Neural cell (in vitro differentiated cells): ENCODE measurements around the gene ERN2. TPM values are rescaled to one million over a fixed set of nuclear protein-coding genes. Genes with fewer than 3 reads are reported as not detected.

ENCODE experiments used
- H2AFZ ChIP-seq: fragments of 200-600, 300-800 bp; sonication (generic), shearing (Covaris generic); 2 replicates; pipeline ENCODE4 v1.6.0; 2014; ENCODE audit warnings: low read depth, mild to moderate bottlenecking, antibody characterized with exemption, low read length, moderate library complexity
- H3F3A ChIP-seq: fragments of 200-600 bp; shearing (Covaris generic); 2 replicates; pipeline ENCODE4 v1.6.1; 2016; ENCODE audit warnings: mild to moderate bottlenecking, moderate library complexity, mixed read lengths, antibody characterized with exemption, low read length; ENCODE audit not compliant: insufficient read depth, poor library complexity, severe bottlenecking
- H3K27ac ChIP-seq: fragments of 200-600, 300-800 bp; sonication (generic), shearing (Covaris generic); 2 replicates; pipeline ENCODE4 v1.5.1; 2014; ENCODE audit warnings: mild to moderate bottlenecking, low read length, moderate library complexity
- H3K27me3 ChIP-seq: fragments of 300-800, 200-600 bp; sonication (generic), shearing (Covaris generic); 2 replicates; pipeline ENCODE4 v1.6.0; 2014; ENCODE audit warnings: mild to moderate bottlenecking, low read depth, low read length, moderate library complexity; ENCODE audit not compliant: insufficient read depth
- H3K36me3 ChIP-seq: fragments of 300-800, 200-600 bp; sonication (generic), shearing (Covaris generic); 2 replicates; pipeline ENCODE4 v1.5.1; 2014; ENCODE audit warnings: mild to moderate bottlenecking, antibody characterized with exemption, low read length, moderate library complexity; ENCODE audit not compliant: insufficient read depth
- H3K4me2 ChIP-seq: fragments of 300-800, 200-600 bp; sonication (generic), shearing (Covaris generic); 2 replicates; pipeline ENCODE4 v1.6.0; 2014; ENCODE audit warnings: mild to moderate bottlenecking, low read length
- H3K4me3 ChIP-seq: fragments of 300-800, 200-600 bp; sonication (generic), shearing (Covaris generic); 2 replicates; pipeline ENCODE4 v1.5.1; 2014; ENCODE audit warnings: mild to moderate bottlenecking, low read length, moderate library complexity
- H3K79me2 ChIP-seq: fragments of 200-600 bp; shearing (Covaris generic); replicated peaks from 2 replicates; pipeline ENCODE4 v1.6.0; 2014; ENCODE audit warnings: mild to moderate bottlenecking, low read length, moderate library complexity; ENCODE audit not compliant: insufficient read depth
- H3K9ac ChIP-seq: fragments of 300-800, 200-600 bp; sonication (generic), shearing (Covaris generic); 2 replicates; pipeline ENCODE4 v1.6.1; 2016; ENCODE audit warnings: mild to moderate bottlenecking, low read length, mixed read lengths
- H3K9me2 ChIP-seq: fragments of 200-600 bp; shearing (Covaris generic); 2 replicates; pipeline ENCODE4 v1.6.1; 2016; ENCODE audit warnings: mild to moderate bottlenecking, low read length, mixed read lengths; ENCODE audit not compliant: insufficient read depth
- H3K9me3 ChIP-seq: fragments of 200-600, 300-800 bp; sonication (generic), shearing (Covaris generic); 2 replicates; pipeline ENCODE4 v1.6.1; 2016; ENCODE audit warnings: mild to moderate bottlenecking, mixed run types, low read length, moderate library complexity, mixed read lengths
- H4K20me1 ChIP-seq: fragments of 200-600 bp; shearing (Covaris generic); 2 replicates; pipeline ENCODE4 v1.6.1; 2016; ENCODE audit warnings: mild to moderate bottlenecking, mixed run types; ENCODE audit not compliant: insufficient read depth
- EP300 ChIP-seq: fragments of 450-650 bp; conservative IDR thresholded peaks from 2 replicates; pipeline ENCODE4 v1.6.1; 2014; ENCODE audit warnings: antibody characterized with exemption, mild to moderate bottlenecking, moderate library complexity; ENCODE audit not compliant: poor library complexity, severe bottlenecking
- EZH2 ChIP-seq: fragments of 200-600, 300-800 bp; shearing (Covaris generic), sonication (generic); IDR thresholded peaks from 2 replicates; pipeline ENCODE4 v1.6.1; 2014; ENCODE audit warnings: antibody characterized with exemption, low read length, borderline replicate concordance, mild to moderate bottlenecking; ENCODE audit not compliant: insufficient read depth, poor library complexity, severe bottlenecking
- MXI1 ChIP-seq: fragments of 450-650 bp; conservative IDR thresholded peaks from 2 replicates; pipeline ENCODE4 v1.6.1; 2014; ENCODE audit warnings: antibody characterized with exemption, mild to moderate bottlenecking; ENCODE audit not compliant: poor library complexity, severe bottlenecking
- POLR2AphosphoS5 ChIP-seq: IDR thresholded peaks from 2 replicates; pipeline ENCODE4 v1.6.1; 2012
- RAD21 ChIP-seq: fragments of 450-650 bp; conservative IDR thresholded peaks from 2 replicates; pipeline ENCODE4 v1.6.1; 2014; ENCODE audit warnings: antibody characterized with exemption, mild to moderate bottlenecking, moderate library complexity
- SMC3 ChIP-seq: fragments of 450-650 bp; conservative IDR thresholded peaks from 2 replicates; pipeline ENCODE4 v1.6.1; 2014; ENCODE audit warnings: antibody characterized with exemption, mild to moderate bottlenecking, moderate library complexity; ENCODE audit not compliant: poor library complexity
- TAF1 ChIP-seq: IDR thresholded peaks from 2 replicates; pipeline ENCODE4 v1.6.1; 2012; ENCODE audit warnings: low read depth
- polyA plus RNA-seq: library from polyadenylated mRNA; depleted of rRNA; stranded (reverse); fragments of >200 nt; gene quantifications from 2 replicates; pipeline ENCODE4 v1.2.3, GENCODE V29; 2014
- TF ChIP-seq, protein P1 (sequence below): IDR thresholded peaks from 2 replicates; pipeline ENCODE4 v1.6.1; 2012; ENCODE audit warnings: borderline replicate concordance
- TF ChIP-seq, protein P2 (sequence below): fragments of 450-650 bp; IDR thresholded peaks from 2 replicates; pipeline ENCODE4 v1.5.1; 2014; ENCODE audit warnings: antibody characterized with exemption, mild to moderate bottlenecking, moderate library complexity; ENCODE audit not compliant: poor library complexity, severe bottlenecking

Gene ERN2
- polyA plus RNA-seq, 1 donor from 2014 or later, result not detected

DNA sequence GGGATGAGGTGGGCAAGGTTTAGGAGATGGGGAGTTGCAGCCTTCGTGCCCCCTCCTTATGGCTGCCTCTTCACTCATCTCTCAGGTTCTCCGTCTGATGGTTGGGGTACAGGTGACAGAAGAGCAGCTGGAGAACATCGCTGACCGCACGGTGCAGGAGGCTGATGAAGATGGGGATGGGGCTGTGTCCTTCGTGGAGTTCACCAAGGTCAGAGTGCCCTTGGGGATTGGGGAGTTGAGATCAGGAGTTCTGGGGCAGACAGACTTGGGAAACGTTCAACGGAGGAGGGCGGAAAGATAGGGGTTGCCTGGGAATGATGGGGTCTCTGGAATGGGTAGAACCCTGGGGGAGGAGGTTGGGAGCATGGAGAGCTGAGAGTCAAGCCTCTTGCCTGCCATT is 44.1 kb upstream of the ERN2 start:
- H3K9ac ChIP-seq, result no peak overlapping the region
- H3K27ac ChIP-seq, result no peak overlapping the region
- H3K4me3 ChIP-seq, result no peak overlapping the region
- H3K79me2 ChIP-seq, result no peaks in the 10 kb centered on the region
- no peaks in the 10 kb centered on the region for H3K9me3 ChIP-seq
- no peak overlapping the region for H2AFZ ChIP-seq
- no peak overlapping the region for H3K4me2 ChIP-seq
- H3K27me3 ChIP-seq, result peaks cover 24% of the 10 kb centered on the region
- TF ChIP-seq, protein P1, sequence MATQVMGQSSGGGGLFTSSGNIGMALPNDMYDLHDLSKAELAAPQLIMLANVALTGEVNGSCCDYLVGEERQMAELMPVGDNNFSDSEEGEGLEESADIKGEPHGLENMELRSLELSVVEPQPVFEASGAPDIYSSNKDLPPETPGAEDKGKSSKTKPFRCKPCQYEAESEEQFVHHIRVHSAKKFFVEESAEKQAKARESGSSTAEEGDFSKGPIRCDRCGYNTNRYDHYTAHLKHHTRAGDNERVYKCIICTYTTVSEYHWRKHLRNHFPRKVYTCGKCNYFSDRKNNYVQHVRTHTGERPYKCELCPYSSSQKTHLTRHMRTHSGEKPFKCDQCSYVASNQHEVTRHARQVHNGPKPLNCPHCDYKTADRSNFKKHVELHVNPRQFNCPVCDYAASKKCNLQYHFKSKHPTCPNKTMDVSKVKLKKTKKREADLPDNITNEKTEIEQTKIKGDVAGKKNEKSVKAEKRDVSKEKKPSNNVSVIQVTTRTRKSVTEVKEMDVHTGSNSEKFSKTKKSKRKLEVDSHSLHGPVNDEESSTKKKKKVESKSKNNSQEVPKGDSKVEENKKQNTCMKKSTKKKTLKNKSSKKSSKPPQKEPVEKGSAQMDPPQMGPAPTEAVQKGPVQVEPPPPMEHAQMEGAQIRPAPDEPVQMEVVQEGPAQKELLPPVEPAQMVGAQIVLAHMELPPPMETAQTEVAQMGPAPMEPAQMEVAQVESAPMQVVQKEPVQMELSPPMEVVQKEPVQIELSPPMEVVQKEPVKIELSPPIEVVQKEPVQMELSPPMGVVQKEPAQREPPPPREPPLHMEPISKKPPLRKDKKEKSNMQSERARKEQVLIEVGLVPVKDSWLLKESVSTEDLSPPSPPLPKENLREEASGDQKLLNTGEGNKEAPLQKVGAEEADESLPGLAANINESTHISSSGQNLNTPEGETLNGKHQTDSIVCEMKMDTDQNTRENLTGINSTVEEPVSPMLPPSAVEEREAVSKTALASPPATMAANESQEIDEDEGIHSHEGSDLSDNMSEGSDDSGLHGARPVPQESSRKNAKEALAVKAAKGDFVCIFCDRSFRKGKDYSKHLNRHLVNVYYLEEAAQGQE, result no peak
- TF ChIP-seq TAF1 (no peak), RAD21 (no peak), SMC3 (no peak), EZH2 (no peak), MXI1 (no peak), EP300 (no peak), POLR2AphosphoS5 (no peak)
- TF ChIP-seq, protein P2, sequence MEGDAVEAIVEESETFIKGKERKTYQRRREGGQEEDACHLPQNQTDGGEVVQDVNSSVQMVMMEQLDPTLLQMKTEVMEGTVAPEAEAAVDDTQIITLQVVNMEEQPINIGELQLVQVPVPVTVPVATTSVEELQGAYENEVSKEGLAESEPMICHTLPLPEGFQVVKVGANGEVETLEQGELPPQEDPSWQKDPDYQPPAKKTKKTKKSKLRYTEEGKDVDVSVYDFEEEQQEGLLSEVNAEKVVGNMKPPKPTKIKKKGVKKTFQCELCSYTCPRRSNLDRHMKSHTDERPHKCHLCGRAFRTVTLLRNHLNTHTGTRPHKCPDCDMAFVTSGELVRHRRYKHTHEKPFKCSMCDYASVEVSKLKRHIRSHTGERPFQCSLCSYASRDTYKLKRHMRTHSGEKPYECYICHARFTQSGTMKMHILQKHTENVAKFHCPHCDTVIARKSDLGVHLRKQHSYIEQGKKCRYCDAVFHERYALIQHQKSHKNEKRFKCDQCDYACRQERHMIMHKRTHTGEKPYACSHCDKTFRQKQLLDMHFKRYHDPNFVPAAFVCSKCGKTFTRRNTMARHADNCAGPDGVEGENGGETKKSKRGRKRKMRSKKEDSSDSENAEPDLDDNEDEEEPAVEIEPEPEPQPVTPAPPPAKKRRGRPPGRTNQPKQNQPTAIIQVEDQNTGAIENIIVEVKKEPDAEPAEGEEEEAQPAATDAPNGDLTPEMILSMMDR, result no peak
- H3K9me2 ChIP-seq, result no peaks in the 10 kb centered on the region
- no peaks in the 10 kb centered on the region for H4K20me1 ChIP-seq
- H3K36me3 ChIP-seq, result no peaks in the 10 kb centered on the region
- H3F3A ChIP-seq, result no peaks in the 10 kb centered on the region

DNA sequence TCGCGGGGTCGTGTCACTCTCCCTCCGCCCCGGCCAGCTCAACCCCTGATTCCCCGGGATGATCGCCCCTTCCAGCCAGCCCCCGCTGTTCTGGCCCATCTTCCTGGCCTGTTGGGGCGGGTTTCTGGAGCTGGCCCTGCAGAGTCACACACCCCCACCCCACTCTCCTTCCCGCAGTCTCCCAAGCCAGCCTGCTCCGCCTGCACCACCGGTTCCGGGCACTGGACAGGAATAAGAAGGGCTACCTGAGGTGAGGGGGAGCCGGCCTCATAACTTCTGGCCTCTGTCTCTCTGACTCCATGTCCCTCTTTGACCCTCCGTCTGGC is 42.4 kb upstream of the ERN2 start:
- no peak for TF ChIP-seq RAD21
- no peak for TF ChIP-seq MXI1
- TF ChIP-seq EP300, result no peak
- no peak for TF ChIP-seq POLR2AphosphoS5
- TF ChIP-seq TAF1, result no peak
- TF ChIP-seq, protein P1, result no peak
- TF ChIP-seq SMC3, result no peak
- TF ChIP-seq, protein P2, result no peak
- TF ChIP-seq EZH2, result no peak
- Histone ChIP-seq H3K9me3 (no peaks in the 10 kb centered on the region), H4K20me1 (no peaks in the 10 kb centered on the region), H3K9ac (no peak overlapping the region), H3K27ac (no peak overlapping the region), H3F3A (no peaks in the 10 kb centered on the region), H3K79me2 (no peaks in the 10 kb centered on the region), H2AFZ (no peak overlapping the region), H3K36me3 (no peaks in the 10 kb centered on the region), H3K4me2 (no peak overlapping the region), H3K27me3 (peaks cover 24% of the 10 kb centered on the region), H3K9me2 (no peaks in the 10 kb centered on the region), H3K4me3 (no peak overlapping the region)
